HG02870 (cell line): ENCODE data around the gene PFN1.
"Not testable (repeated sequence)": the region's sequence is repeated elsewhere in the genome, so short reads cannot be mapped to it uniquely, and the experiment has no call there.

Experiments
- ATAC-seq: cut with Tn5 transposase; IDR thresholded peaks from one replicate; pipeline ENCODE4 v1.9.1; 2021; ENCODE audit warnings: mild to moderate bottlenecking, moderate library complexity; ENCODE audit not compliant: unreplicated experiment

The PFN1 gene

GRCh38 chr17:4928881-4929280, 19.4 kb downstream of the PFN1 start:
- no peak for ATAC-seq

GRCh38 chr17:4926577-4927335, 21.6 kb downstream of the PFN1 start:
- ATAC-seq, result not testable (repeated sequence)

GRCh38 chr17:4921320-4921719, 27.0 kb downstream of the PFN1 start:
- ATAC-seq, result no peak

- no peak for ATAC-seq
Observed at GRCh38 chr17:4920351-4921048, 27.8 kb downstream of the PFN1 start.

GRCh38 chr17:4919511-4920047, 28.8 kb downstream of the PFN1 start:
- ATAC-seq, result no peak

- ATAC-seq, result not testable (repeated sequence)
Observed at GRCh38 chr17:4914551-4914950, 33.8 kb downstream of the PFN1 start.

GRCh38 chr17:4913994-4914393, 34.3 kb downstream of the PFN1 start:
- ATAC-seq, result no peak

GRCh38 chr17:4908711-4909496, 39.4 kb downstream of the PFN1 start:
- ATAC-seq, result no peak

- no peak for ATAC-seq
Observed at GRCh38 chr17:4908301-4908700, 40.0 kb downstream of the PFN1 start.

- not testable (repeated sequence) for ATAC-seq
Observed at GRCh38 chr17:4906642-4907041, 41.7 kb downstream of the PFN1 start.

GRCh38 chr17:4903051-4903818, 45.1 kb downstream of the PFN1 start, which contains the start of gene CHRNE:
Gene CHRNE (minus strand): TSS chr17:4903098. CDS start chr17:4903063, 35 bp downstream.
- no peak for ATAC-seq

- ATAC-seq, result no peak
Observed at GRCh38 chr17:4902540-4902939, 45.8 kb downstream of the PFN1 start.

GRCh38 chr17:4901648-4902344, 46.5 kb downstream of the PFN1 start:
- no peak for ATAC-seq

- no peak for ATAC-seq
Observed at GRCh38 chr17:4901108-4901647, 47.2 kb downstream of the PFN1 start.

- no peak for ATAC-seq
Observed at GRCh38 chr17:4900231-4901107, 47.9 kb downstream of the PFN1 start.

GRCh38 chr17:4899341-4900230, 48.7 kb downstream of the PFN1 start, which contains the start of gene C17orf107:
Gene C17orf107 (plus strand): TSS chr17:4899536. CDS start chr17:4899763, 227 bp downstream.
- peak; percentile 41 for ATAC-seq

- no peak for ATAC-seq
Observed at GRCh38 chr17:4898927-4899326, 49.4 kb downstream of the PFN1 start.
